ENCODE measurements around the gene ITGA8.
"Not testable (repeated sequence)": the region's sequence is repeated elsewhere in the genome, so short reads cannot be mapped to it uniquely, and the experiment has no call there.

The ITGA8 gene

GRCh38 chr10:15562116-15562515 lies 157.6 kb downstream of the ITGA8 start:
- DNase-seq (ENCODE audit: low read depth, low spot score): no peak
- H3K9me3 ChIP-seq (ENCODE audit: insufficient read depth, low read length): no peaks in the 10 kb centered on the region
- no peaks in the 10 kb centered on the region for H3K36me3 ChIP-seq (ENCODE audit: insufficient read depth, insufficient read length, low read length)
- H3K4me3 ChIP-seq (ENCODE audit: insufficient read length, low read depth): no peak overlapping the region
- TF ChIP-seq YY1 (IDR thresholded peaks at IDR 0.05; ENCODE audit: insufficient read depth, insufficient read length): no peak
- TF ChIP-seq ZNF274 (IDR thresholded peaks at IDR 0.05; ENCODE audit: low read depth, low read length): no peak
- no peak for TF ChIP-seq SUZ12 (IDR thresholded peaks at IDR 0.05; ENCODE audit: extremely low read depth, insufficient read depth, insufficient read length)
- no peaks in the 10 kb centered on the region for H3K4me1 ChIP-seq (ENCODE audit: insufficient read depth, insufficient read length)
- no peak overlapping the region for H3K9ac ChIP-seq (ENCODE audit: insufficient read length, low read depth)
- no peaks in the 10 kb centered on the region for H3K27me3 ChIP-seq (ENCODE audit: insufficient read depth, insufficient read length)

GRCh38 chr10:15558136-15558535 lies 161.6 kb downstream of the ITGA8 start:
- no peaks in the 10 kb centered on the region for H3K27me3 ChIP-seq (ENCODE audit: insufficient read depth, insufficient read length)
- TF ChIP-seq SUZ12 (IDR thresholded peaks at IDR 0.05; ENCODE audit: extremely low read depth, insufficient read depth, insufficient read length) (no peak), YY1 (IDR thresholded peaks at IDR 0.05; ENCODE audit: insufficient read depth, insufficient read length) (no peak), ZNF274 (IDR thresholded peaks at IDR 0.05; ENCODE audit: low read depth, low read length) (no peak)
- no peaks in the 10 kb centered on the region for H3K4me1 ChIP-seq (ENCODE audit: insufficient read depth, insufficient read length)
- no peak overlapping the region for H3K4me3 ChIP-seq (ENCODE audit: insufficient read length, low read depth)
- no peak for DNase-seq (ENCODE audit: low read depth, low spot score)
- no peak overlapping the region for H3K9ac ChIP-seq (ENCODE audit: insufficient read length, low read depth)
- H3K9me3 ChIP-seq (ENCODE audit: insufficient read depth, low read length): no peaks in the 10 kb centered on the region
- H3K36me3 ChIP-seq (ENCODE audit: insufficient read depth, insufficient read length, low read length): no peaks in the 10 kb centered on the region

GRCh38 chr10:15557168-15557567 lies 162.6 kb downstream of the ITGA8 start:
- not testable (repeated sequence) for H3K4me1 ChIP-seq (ENCODE audit: insufficient read depth, insufficient read length); H3K4me3 ChIP-seq (ENCODE audit: insufficient read length, low read depth); DNase-seq (ENCODE audit: low read depth, low spot score); H3K36me3 ChIP-seq (ENCODE audit: insufficient read depth, insufficient read length, low read length); H3K9me3 ChIP-seq (ENCODE audit: insufficient read depth, low read length); H3K27me3 ChIP-seq (ENCODE audit: insufficient read depth, insufficient read length); H3K9ac ChIP-seq (ENCODE audit: insufficient read length, low read depth)

- H3K9me3 ChIP-seq (ENCODE audit: insufficient read depth, low read length): 0 out of 2 replicates have a peak, but pooled peaks cover 8% of the 10 kb centered on the region
- DNase-seq (ENCODE audit: low read depth, low spot score): no peak
- no peaks in the 10 kb centered on the region for H3K27me3 ChIP-seq (ENCODE audit: insufficient read depth, insufficient read length)
- H3K9ac ChIP-seq (ENCODE audit: insufficient read length, low read depth): no peak overlapping the region
- TF ChIP-seq SUZ12 (IDR thresholded peaks at IDR 0.05; ENCODE audit: extremely low read depth, insufficient read depth, insufficient read length) (no peak), ZNF274 (IDR thresholded peaks at IDR 0.05; ENCODE audit: low read depth, low read length) (no peak), YY1 (IDR thresholded peaks at IDR 0.05; ENCODE audit: insufficient read depth, insufficient read length) (no peak)
- H3K36me3 ChIP-seq (ENCODE audit: insufficient read depth, insufficient read length, low read length): no peaks in the 10 kb centered on the region
- no peak overlapping the region for H3K4me3 ChIP-seq (ENCODE audit: insufficient read length, low read depth)
- H3K4me1 ChIP-seq (ENCODE audit: insufficient read depth, insufficient read length): no peaks in the 10 kb centered on the region
Observed at GRCh38 chr10:15550950-15551349, 168.8 kb downstream of the ITGA8 start.

GRCh38 chr10:15548331-15548730 lies 171.4 kb downstream of the ITGA8 start:
- Histone ChIP-seq H3K9ac (ENCODE audit: insufficient read length, low read depth) (no peak overlapping the region), H3K36me3 (ENCODE audit: insufficient read depth, insufficient read length, low read length) (no peaks in the 10 kb centered on the region), H3K4me3 (ENCODE audit: insufficient read length, low read depth) (no peak overlapping the region), H3K9me3 (ENCODE audit: insufficient read depth, low read length) (0 out of 2 replicates have a peak, but pooled peaks cover 8% of the 10 kb centered on the region), H3K27me3 (ENCODE audit: insufficient read depth, insufficient read length) (no peaks in the 10 kb centered on the region), H3K4me1 (ENCODE audit: insufficient read depth, insufficient read length) (no peaks in the 10 kb centered on the region)
- DNase-seq (ENCODE audit: low read depth, low spot score): no peak
- TF ChIP-seq ZNF274 (IDR thresholded peaks at IDR 0.05; ENCODE audit: low read depth, low read length) (no peak), SUZ12 (IDR thresholded peaks at IDR 0.05; ENCODE audit: extremely low read depth, insufficient read depth, insufficient read length) (no peak)

- DNase-seq (ENCODE audit: low read depth, low spot score): no peak
- H3K9me3 ChIP-seq (ENCODE audit: insufficient read depth, low read length): 0 out of 2 replicates have a peak, but pooled peaks cover 8% of the 10 kb centered on the region
- H3K27me3 ChIP-seq (ENCODE audit: insufficient read depth, insufficient read length): no peaks in the 10 kb centered on the region
- no peak overlapping the region for H3K9ac ChIP-seq (ENCODE audit: insufficient read length, low read depth)
- no peak overlapping the region for H3K4me3 ChIP-seq (ENCODE audit: insufficient read length, low read depth)
- no peak for TF ChIP-seq SUZ12 (IDR thresholded peaks at IDR 0.05; ENCODE audit: extremely low read depth, insufficient read depth, insufficient read length)
- H3K4me1 ChIP-seq (ENCODE audit: insufficient read depth, insufficient read length): no peaks in the 10 kb centered on the region
- H3K36me3 ChIP-seq (ENCODE audit: insufficient read depth, insufficient read length, low read length): no peaks in the 10 kb centered on the region
Observed at GRCh38 chr10:15546606-15547005, 173.1 kb downstream of the ITGA8 start.

GRCh38 chr10:15545884-15546283 lies 173.8 kb downstream of the ITGA8 start:
- no peak for TF ChIP-seq SUZ12 (IDR thresholded peaks at IDR 0.05; ENCODE audit: extremely low read depth, insufficient read depth, insufficient read length)
- TF ChIP-seq YY1 (IDR thresholded peaks at IDR 0.05; ENCODE audit: insufficient read depth, insufficient read length): no peak
- TF ChIP-seq ZNF274 (IDR thresholded peaks at IDR 0.05; ENCODE audit: low read depth, low read length): no peak
- H3K4me1 ChIP-seq (ENCODE audit: insufficient read depth, insufficient read length): no peaks in the 10 kb centered on the region
- H3K4me3 ChIP-seq (ENCODE audit: insufficient read length, low read depth): no peak overlapping the region
- H3K9ac ChIP-seq (ENCODE audit: insufficient read length, low read depth): no peak overlapping the region
- H3K27me3 ChIP-seq (ENCODE audit: insufficient read depth, insufficient read length): no peaks in the 10 kb centered on the region
- 0 out of 2 replicates have a peak, but pooled peaks cover 8% of the 10 kb centered on the region for H3K9me3 ChIP-seq (ENCODE audit: insufficient read depth, low read length)
- H3K36me3 ChIP-seq (ENCODE audit: insufficient read depth, insufficient read length, low read length): no peaks in the 10 kb centered on the region
- DNase-seq (ENCODE audit: low read depth, low spot score): no peak

- no peak for DNase-seq (ENCODE audit: low read depth, low spot score)
- Histone ChIP-seq H3K9me3 (ENCODE audit: insufficient read depth, low read length) (0 out of 2 replicates have a peak, but pooled peaks cover 6% of the 10 kb centered on the region), H3K4me1 (ENCODE audit: insufficient read depth, insufficient read length) (no peaks in the 10 kb centered on the region), H3K4me3 (ENCODE audit: insufficient read length, low read depth) (no peak overlapping the region), H3K9ac (ENCODE audit: insufficient read length, low read depth) (no peak overlapping the region), H3K36me3 (ENCODE audit: insufficient read depth, insufficient read length, low read length) (no peaks in the 10 kb centered on the region), H3K27me3 (ENCODE audit: insufficient read depth, insufficient read length) (no peaks in the 10 kb centered on the region)
- TF ChIP-seq SUZ12 (IDR thresholded peaks at IDR 0.05; ENCODE audit: extremely low read depth, insufficient read depth, insufficient read length) (no peak), YY1 (IDR thresholded peaks at IDR 0.05; ENCODE audit: insufficient read depth, insufficient read length) (no peak), ZNF274 (IDR thresholded peaks at IDR 0.05; ENCODE audit: low read depth, low read length) (no peak)
Observed at GRCh38 chr10:15545266-15545665, 174.5 kb downstream of the ITGA8 start.

Measured in NT2/D1 (cell line).